Vagina (tissue), 2 donors: ENCODE data around the gene CSMD2. TPM values are rescaled to one million over a fixed set of nuclear protein-coding genes. Genes with fewer than 3 reads are reported as not detected.

Source experiments
- DNase-seq, 2 donors: peaks; one replicate each; pipeline ENCODE4 v3.0.0-alpha.2; 2017; ENCODE audit errors: extremely low spot score in 2 of 2
- H3K27ac ChIP-seq: fragments of 200-600 bp; sonication (generic); one replicate; pipeline ENCODE4 v1.5.1; 2019
- H3K27me3 ChIP-seq: fragments of 200-600 bp; sonication (generic); one replicate; pipeline ENCODE4 v1.5.1; 2019
- H3K36me3 ChIP-seq, 2 donors: fragments of 200-600 bp; sonication (generic); one replicate each; pipeline ENCODE4 v1.5.1; 2017 to 2019
- H3K4me1 ChIP-seq: fragments of 200-600 bp; sonication (generic); one replicate; pipeline ENCODE4 v1.5.1; 2019
- H3K4me3 ChIP-seq, 2 donors: fragments of 200-600 bp; sonication (generic); 1 replicate in 1 of 2; 2 replicates in 1 of 2; pipeline ENCODE4 v1.5.1; 2016 to 2019
- H3K9me3 ChIP-seq: fragments of 200-600 bp; sonication (generic); one replicate; pipeline ENCODE4 v1.5.1; 2019
- CTCF ChIP-seq, 3 experiments: fragments of 450-650 bp in 2 of 3; fragments of 200-600 bp in 1 of 3; sonication (generic) in 1 of 3; IDR thresholded peaks; one replicate each; pipeline ENCODE4 v1.5.1; 2017 to 2019; ENCODE audit warnings: antibody characterized with exemption in 3 of 3, mild to moderate bottlenecking in 2 of 3, moderate library complexity in 2 of 3
- POLR2A ChIP-seq, 2 donors: fragments of 450-650 bp; IDR thresholded peaks; one replicate each; pipeline ENCODE4 v1.6.1; 2017; ENCODE audit warnings: antibody characterized with exemption in 2 of 2, mild to moderate bottlenecking in 2 of 2, moderate library complexity in 2 of 2
- POLR2AphosphoS5 ChIP-seq, 2 donors: sonication (generic); formaldehyde crosslinking; IDR thresholded peaks; one replicate each; pipeline ENCODE4 v1.9.0; 2017; ENCODE audit warnings: antibody characterized with exemption in 2 of 2, mild to moderate bottlenecking in 2 of 2, low read depth in 1 of 2; ENCODE audit not compliant: insufficient read depth in 1 of 2
- intact Hi-C: fragments of 100-400 bp; cut with DNase I; formaldehyde crosslinking; loops from one replicate; pipeline ENCODE4 v1.15.1; 2023
- total RNA-seq: library from RNA; depleted of rRNA; stranded (reverse); fragments of >200 nt; gene quantifications from one replicate; pipeline ENCODE4 v1.2.3, GENCODE V29; 2016

Gene CSMD2
- total RNA-seq, 1 donor from 2014 or later, result 0.25 TPM

GRCh38 chr1:33790577-33790976 is 374.5 kb downstream of the CSMD2 start:
- no peak for DNase-seq
- Histone ChIP-seq H3K4me3 (no peak overlapping the region), H3K9me3 (no peaks in the 10 kb centered on the region), H3K27me3 (no peaks in the 10 kb centered on the region), H3K36me3 (no peaks in the 10 kb centered on the region), H3K27ac (no peak overlapping the region), H3K4me1 (no peaks in the 10 kb centered on the region)
- no peak for TF ChIP-seq POLR2AphosphoS5 (IDR thresholded peaks at IDR 0.05; ENCODE audit: insufficient read depth in 1 of 2, low read depth in 1 of 2)
- no peak for TF ChIP-seq CTCF (IDR thresholded peaks at IDR 0.05)
- no peak for TF ChIP-seq POLR2A (IDR thresholded peaks at IDR 0.05)
- intact Hi-C loops, result loop anchor here (1.0 kb wide), 1 partner anchor 14 kb away; no protein-coding TSS in a partner anchor

GRCh38 chr1:33784876-33785275 is 380.2 kb downstream of the CSMD2 start:
- no peaks in the 10 kb centered on the region for H3K4me1 ChIP-seq
- no peaks in the 10 kb centered on the region for H3K9me3 ChIP-seq
- no peak overlapping the region for H3K27ac ChIP-seq
- DNase-seq, result no peak
- H3K27me3 ChIP-seq, result no peaks in the 10 kb centered on the region
- TF ChIP-seq POLR2AphosphoS5 (IDR thresholded peaks at IDR 0.05; ENCODE audit: insufficient read depth in 1 of 2, low read depth in 1 of 2), result no peak
- no peak for TF ChIP-seq POLR2A (IDR thresholded peaks at IDR 0.05)
- TF ChIP-seq CTCF (IDR thresholded peaks at IDR 0.05), result no peak
- H3K36me3 ChIP-seq, result no peaks in the 10 kb centered on the region
- intact Hi-C loops, result no loop called here
- H3K4me3 ChIP-seq, result no peak overlapping the region

GRCh38 chr1:33782776-33783175 is 382.3 kb downstream of the CSMD2 start:
- TF ChIP-seq POLR2AphosphoS5 (IDR thresholded peaks at IDR 0.05; ENCODE audit: insufficient read depth in 1 of 2, low read depth in 1 of 2), result no peak
- no peak for TF ChIP-seq POLR2A (IDR thresholded peaks at IDR 0.05)
- no peak for TF ChIP-seq CTCF (IDR thresholded peaks at IDR 0.05)
- no peaks in the 10 kb centered on the region for H3K36me3 ChIP-seq
- no peaks in the 10 kb centered on the region for H3K27me3 ChIP-seq
- no peaks in the 10 kb centered on the region for H3K9me3 ChIP-seq
- no peaks in the 10 kb centered on the region for H3K4me1 ChIP-seq
- H3K27ac ChIP-seq, result no peak overlapping the region
- no peak overlapping the region for H3K4me3 ChIP-seq
- intact Hi-C loops, result no loop called here
- DNase-seq, result no peak

- TF ChIP-seq POLR2A (IDR thresholded peaks at IDR 0.05) (no peak), CTCF (IDR thresholded peaks at IDR 0.05) (no peak), POLR2AphosphoS5 (IDR thresholded peaks at IDR 0.05; ENCODE audit: insufficient read depth in 1 of 2, low read depth in 1 of 2) (no peak)
- no peaks in the 10 kb centered on the region for H3K4me1 ChIP-seq
- no peaks in the 10 kb centered on the region for H3K9me3 ChIP-seq
- intact Hi-C loops, result no loop called here
- H3K27me3 ChIP-seq, result no peaks in the 10 kb centered on the region
- no peak overlapping the region for H3K4me3 ChIP-seq
- no peaks in the 10 kb centered on the region for H3K36me3 ChIP-seq
- no peak overlapping the region for H3K27ac ChIP-seq
- no peak for DNase-seq
Observed at GRCh38 chr1:33781652-33782051, 383.4 kb downstream of the CSMD2 start.

- TF ChIP-seq POLR2A (IDR thresholded peaks at IDR 0.05) (no peak), CTCF (IDR thresholded peaks at IDR 0.05) (no peak), POLR2AphosphoS5 (IDR thresholded peaks at IDR 0.05; ENCODE audit: insufficient read depth in 1 of 2, low read depth in 1 of 2) (no peak)
- no peak overlapping the region for H3K27ac ChIP-seq
- DNase-seq, result no peak
- no peaks in the 10 kb centered on the region for H3K27me3 ChIP-seq
- no peaks in the 10 kb centered on the region for H3K9me3 ChIP-seq
- H3K4me3 ChIP-seq, result no peak overlapping the region
- no peaks in the 10 kb centered on the region for H3K36me3 ChIP-seq
- H3K4me1 ChIP-seq, result no peaks in the 10 kb centered on the region
- intact Hi-C loops, result no loop called here
Observed at GRCh38 chr1:33777337-33777736, 387.7 kb downstream of the CSMD2 start.
